Cardiac muscle cell (in vitro differentiated cells and primary cell): ENCODE measurements around the gene SLC35G3. TPM values are rescaled to one million over a fixed set of nuclear protein-coding genes. Genes with fewer than 3 reads are reported as not detected.

Source experiments
- DNase-seq, 2 donors: peaks; one replicate each; pipeline versions ENCODE4 v3.0.0 to v3.0.0-alpha.2; 2010 to 2017; ENCODE audit warnings: low read depth in 1 of 2, low spot score in 1 of 2
- H3K27ac ChIP-seq: fragments of 200-600 bp; sonication (generic); 2 replicates; pipeline ENCODE4 v1.5.1; 2016
- H3K27me3 ChIP-seq: fragments of 200-600 bp; sonication (generic); 2 replicates; pipeline ENCODE4 v1.6.0; 2016; ENCODE audit warnings: control low read depth
- H3K36me3 ChIP-seq: fragments of 200-600 bp; sonication (generic); 2 replicates; pipeline ENCODE4 v1.5.1; 2016; ENCODE audit warnings: control low read depth
- H3K4me1 ChIP-seq: fragments of 200-600 bp; sonication (generic); 2 replicates; pipeline ENCODE4 v1.8.1; 2017; ENCODE audit warnings: low read depth, mild to moderate bottlenecking, mixed run types
- H3K4me3 ChIP-seq: fragments of 200-600 bp; sonication (generic); 2 replicates; pipeline ENCODE4 v1.5.1; 2016; ENCODE audit warnings: mild to moderate bottlenecking
- H3K9me3 ChIP-seq: fragments of 200-600 bp; sonication (generic); 2 replicates; pipeline ENCODE4 v1.5.1; 2017; ENCODE audit warnings: low read depth, mild to moderate bottlenecking, control low read depth
- polyA plus RNA-seq: library from polyadenylated mRNA; unstranded; fragments of >200 nt; fragmentation: Nextera tagmentation; extraction: Ambion mirVana; gene quantifications from 2 replicates; pipeline ENCODE4 v1.2.1, GENCODE V29; 2016
- total RNA-seq: library from RNA; depleted of rRNA; stranded (reverse); fragments of >200 nt; gene quantifications from 2 replicates; pipeline ENCODE4 v1.2.3, GENCODE V29; 2016
- TF ChIP-seq, protein P1 (sequence below): IDR thresholded peaks from 2 replicates; pipeline ENCODE4 v1.5.1; 2012; ENCODE audit warnings: low read depth, mild to moderate bottlenecking, low read length

Gene SLC35G3
- total and polyA plus RNA-seq, 2 experiments from 2014 or later: 0.65 TPM; not detected in 1

- Histone ChIP-seq H3K36me3 (peaks cover 80% of the 10 kb centered on the region), H3K4me1 (no peaks in the 10 kb centered on the region), H3K27ac (no peak overlapping the region), H3K9me3 (no peaks in the 10 kb centered on the region), H3K27me3 (no peaks in the 10 kb centered on the region), H3K4me3 (no peak overlapping the region)
- TF ChIP-seq, protein P1, sequence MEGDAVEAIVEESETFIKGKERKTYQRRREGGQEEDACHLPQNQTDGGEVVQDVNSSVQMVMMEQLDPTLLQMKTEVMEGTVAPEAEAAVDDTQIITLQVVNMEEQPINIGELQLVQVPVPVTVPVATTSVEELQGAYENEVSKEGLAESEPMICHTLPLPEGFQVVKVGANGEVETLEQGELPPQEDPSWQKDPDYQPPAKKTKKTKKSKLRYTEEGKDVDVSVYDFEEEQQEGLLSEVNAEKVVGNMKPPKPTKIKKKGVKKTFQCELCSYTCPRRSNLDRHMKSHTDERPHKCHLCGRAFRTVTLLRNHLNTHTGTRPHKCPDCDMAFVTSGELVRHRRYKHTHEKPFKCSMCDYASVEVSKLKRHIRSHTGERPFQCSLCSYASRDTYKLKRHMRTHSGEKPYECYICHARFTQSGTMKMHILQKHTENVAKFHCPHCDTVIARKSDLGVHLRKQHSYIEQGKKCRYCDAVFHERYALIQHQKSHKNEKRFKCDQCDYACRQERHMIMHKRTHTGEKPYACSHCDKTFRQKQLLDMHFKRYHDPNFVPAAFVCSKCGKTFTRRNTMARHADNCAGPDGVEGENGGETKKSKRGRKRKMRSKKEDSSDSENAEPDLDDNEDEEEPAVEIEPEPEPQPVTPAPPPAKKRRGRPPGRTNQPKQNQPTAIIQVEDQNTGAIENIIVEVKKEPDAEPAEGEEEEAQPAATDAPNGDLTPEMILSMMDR: no peak
- DNase-seq: no peak
Measured at GRCh38 chr17:35167666-35168065, 26.5 kb downstream of the SLC35G3 start.

GRCh38 chr17:35167046-35167445 is 27.1 kb downstream of the SLC35G3 start:
- TF ChIP-seq, protein P1: no peak
- H3K36me3 ChIP-seq: peaks cover 80% of the 10 kb centered on the region
- no peaks in the 10 kb centered on the region for H3K4me1 ChIP-seq
- no peaks in the 10 kb centered on the region for H3K27me3 ChIP-seq
- DNase-seq: no peak
- no peak overlapping the region for H3K27ac ChIP-seq
- H3K9me3 ChIP-seq: no peaks in the 10 kb centered on the region
- H3K4me3 ChIP-seq: no peak overlapping the region

DNA sequence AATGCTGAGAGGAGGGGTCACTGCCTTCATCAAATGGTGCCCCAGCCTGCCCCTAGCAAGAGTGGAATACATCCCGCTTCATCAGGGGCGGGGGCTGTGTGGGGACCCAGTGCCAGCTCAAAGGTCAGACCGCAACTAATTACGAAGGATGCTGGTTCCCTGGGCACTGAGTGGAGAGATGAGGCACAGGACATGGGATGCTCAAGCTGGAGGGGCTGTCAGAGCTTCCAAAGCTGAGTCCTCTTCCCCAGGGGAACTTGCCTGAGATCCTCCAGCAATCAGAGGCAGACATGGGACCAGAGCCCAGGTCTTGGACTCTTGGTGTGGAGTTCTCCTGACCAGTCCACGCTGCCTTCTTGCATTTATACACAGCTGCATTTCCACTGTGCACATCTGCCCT is 27.7 kb downstream of the SLC35G3 start:
- TF ChIP-seq, protein P1: no peak
- no peak overlapping the region for H3K4me3 ChIP-seq
- peaks cover 78% of the 10 kb centered on the region for H3K36me3 ChIP-seq
- no peaks in the 10 kb centered on the region for H3K4me1 ChIP-seq
- DNase-seq: no peak
- H3K27ac ChIP-seq: no peak overlapping the region
- H3K27me3 ChIP-seq: no peaks in the 10 kb centered on the region
- H3K9me3 ChIP-seq: no peaks in the 10 kb centered on the region

- TF ChIP-seq, protein P1: no peak
- Histone ChIP-seq H3K4me1 (no peaks in the 10 kb centered on the region), H3K36me3 (peaks cover 81% of the 10 kb centered on the region), H3K27me3 (no peaks in the 10 kb centered on the region), H3K4me3 (no peak overlapping the region), H3K27ac (no peak overlapping the region), H3K9me3 (no peaks in the 10 kb centered on the region)
- DNase-seq: no peak
Measured at GRCh38 chr17:35164716-35165115, 29.5 kb downstream of the SLC35G3 start.

DNA sequence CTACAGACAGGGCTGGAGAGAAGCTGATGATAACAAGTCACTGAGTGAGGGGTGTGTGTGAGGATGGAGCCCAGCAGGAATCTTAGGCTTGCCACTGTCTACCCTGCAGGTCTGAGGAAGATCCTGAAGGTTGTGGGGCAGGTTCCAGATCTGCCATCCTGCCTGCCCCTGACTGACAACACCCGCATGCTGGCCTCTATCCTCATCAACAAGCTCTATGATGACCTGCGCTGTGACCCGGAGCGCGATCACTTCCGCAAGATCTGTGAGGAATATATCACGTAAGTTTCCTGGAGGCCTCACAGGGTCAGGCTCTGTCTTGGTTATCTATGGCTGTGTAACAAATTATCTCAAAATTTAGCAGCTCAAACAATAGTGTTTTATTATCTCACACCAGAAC is 30.3 kb downstream of the SLC35G3 start:
- no peak overlapping the region for H3K4me3 ChIP-seq
- TF ChIP-seq, protein P1: no peak
- no peak overlapping the region for H3K27ac ChIP-seq

DNA sequence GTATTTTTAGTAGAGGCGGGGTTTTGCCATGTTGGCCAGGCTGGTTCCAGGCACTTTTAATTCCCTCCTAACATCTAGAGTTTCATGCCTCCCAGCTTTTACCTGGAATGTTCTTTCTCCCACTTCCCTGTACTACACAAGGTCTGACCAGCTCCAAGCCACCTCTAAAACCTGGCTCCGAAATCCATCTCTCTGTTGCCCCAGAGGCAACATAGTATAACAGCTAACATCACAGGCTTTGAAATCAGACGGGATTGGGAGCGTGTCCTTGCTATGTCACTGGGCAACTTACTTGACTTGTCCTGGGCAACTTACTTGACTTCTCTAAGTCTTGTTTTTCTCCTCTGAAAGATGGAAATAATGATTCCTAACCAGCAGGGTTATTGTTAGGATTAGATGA is 31.4 kb downstream of the SLC35G3 start:
- TF ChIP-seq, protein P1: no peak
- no peak for DNase-seq
- no peaks in the 10 kb centered on the region for H3K4me1 ChIP-seq

More for the DNA sequence above, 30.3 kb downstream of the SLC35G3 start:
- H3K27me3 ChIP-seq: no peaks in the 10 kb centered on the region
- peaks cover 80% of the 10 kb centered on the region for H3K36me3 ChIP-seq
- no peaks in the 10 kb centered on the region for H3K9me3 ChIP-seq
- H3K4me1 ChIP-seq: no peaks in the 10 kb centered on the region
- no peak for DNase-seq

More for the DNA sequence above, 31.4 kb downstream of the SLC35G3 start:
- H3K36me3 ChIP-seq: peaks cover 80% of the 10 kb centered on the region
- no peaks in the 10 kb centered on the region for H3K9me3 ChIP-seq
- H3K4me3 ChIP-seq: no peak overlapping the region
- no peak overlapping the region for H3K27ac ChIP-seq
- no peaks in the 10 kb centered on the region for H3K27me3 ChIP-seq
